Left ventricle myocardium superior (tissue), 1 donor: ENCODE results near the gene MED27. TPM values are rescaled to one million over a fixed set of nuclear protein-coding genes. Genes with fewer than 3 reads are reported as not detected.

Experiments
- ATAC-seq: fragments of 200-7000 bp; cut with Tn5 transposase; one replicate; pipeline ENCODE4 v1.9.1; 2020; ENCODE audit warnings: mild to moderate bottlenecking, moderate library complexity
- DNase-seq: peaks from one replicate; pipeline ENCODE4 v3.0.0-alpha.2; 2020
- intact Hi-C: fragments of 100-400 bp; cut with micrococcal nuclease; formaldehyde crosslinking; loops from one replicate; pipeline ENCODE4 v1.11.0; 2022
- total RNA-seq: library from RNA; stranded (reverse); fragmentation: NEBNext Ultra II Directional; extraction: Animal tissue kit (Norgen Biotek cat#: 25700); gene quantifications from one replicate; pipeline ENCODE4 v1.2.1, GENCODE V29; 2021
- donor health status: DM: no; HTN: yes; CAD: no; lungs with severe emphysema.

The MED27 gene
- total RNA-seq, 1 donor from 2014 or later, result 13.5 TPM

GRCh38 chr9:131874916-131875670, 204.6 kb downstream of the MED27 start:
- intact Hi-C loops, result no loop called here
- no peak for ATAC-seq
- DNase-seq, result no peak

- intact Hi-C loops, result no loop called here
- no peak for ATAC-seq
- no peak for DNase-seq
Measured at GRCh38 chr9:131874447-131874846, 205.2 kb downstream of the MED27 start.

GRCh38 chr9:131873891-131874440, 205.7 kb downstream of the MED27 start:
- ATAC-seq, result no peak
- DNase-seq, result no peak
- intact Hi-C loops, result no loop called here

- intact Hi-C loops, result no loop called here
- no peak for DNase-seq
- ATAC-seq, result no peak
Measured at GRCh38 chr9:131873335-131873734, 206.3 kb downstream of the MED27 start.

GRCh38 chr9:131872702-131873101, 207.0 kb downstream of the MED27 start:
- intact Hi-C loops, result no loop called here
- DNase-seq, result no peak
- no peak for ATAC-seq

- no peak for DNase-seq
- ATAC-seq, result no peak
- intact Hi-C loops, result no loop called here
Measured at GRCh38 chr9:131872006-131872405, 207.7 kb downstream of the MED27 start.

GRCh38 chr9:131870156-131870555, 209.5 kb downstream of the MED27 start:
- ATAC-seq (no peak), DNase-seq (no peak)
- intact Hi-C loops, result no loop called here

- intact Hi-C loops, result no loop called here
- DNase-seq (no peak), ATAC-seq (no peak)
Measured at GRCh38 chr9:131869348-131869747, 210.3 kb downstream of the MED27 start.

GRCh38 chr9:131868766-131869165, 210.9 kb downstream of the MED27 start:
- intact Hi-C loops, result no loop called here
- DNase-seq (no peak), ATAC-seq (no peak)

- intact Hi-C loops, result no loop called here
- no peak for DNase-seq
- ATAC-seq, result no peak
Measured at GRCh38 chr9:131867611-131868192, 212.0 kb downstream of the MED27 start.

- ATAC-seq, result no peak
- intact Hi-C loops, result no loop called here
- DNase-seq, result no peak
Measured at GRCh38 chr9:131865446-131866195, 214.0 kb downstream of the MED27 start.

GRCh38 chr9:131864531-131864930, 215.1 kb downstream of the MED27 start:
- ATAC-seq, result no peak
- DNase-seq, result no peak
- intact Hi-C loops, result no loop called here

- DNase-seq (no peak), ATAC-seq (no peak)
- intact Hi-C loops, result no loop called here
Measured at GRCh38 chr9:131863306-131863896, 216.3 kb downstream of the MED27 start.

- no peak for ATAC-seq
- DNase-seq, result no peak
- intact Hi-C loops, result no loop called here
Measured at GRCh38 chr9:131862261-131862660, 217.4 kb downstream of the MED27 start.

- no peak for ATAC-seq
- intact Hi-C loops, result no loop called here
- DNase-seq, result no peak
Measured at GRCh38 chr9:131860430-131860829, 219.2 kb downstream of the MED27 start.

- DNase-seq (no peak), ATAC-seq (no peak)
- intact Hi-C loops, result no loop called here
Measured at GRCh38 chr9:131858147-131858546, 221.5 kb downstream of the MED27 start.

- no peak for ATAC-seq
- intact Hi-C loops, result no loop called here
- no peak for DNase-seq
Measured at GRCh38 chr9:131856105-131856504, 223.6 kb downstream of the MED27 start.

- intact Hi-C loops, result no loop called here
- peak; percentile 41 for ATAC-seq
- no peak for DNase-seq
Measured at GRCh38 chr9:131854896-131855613, 224.6 kb downstream of the MED27 start.

GRCh38 chr9:131854334-131854733, 225.3 kb downstream of the MED27 start:
- DNase-seq, result peak; percentile 43
- intact Hi-C loops, result no loop called here

More at GRCh38 chr9:131854334-131854733, 225.3 kb downstream of the MED27 start:
- peak; percentile 60 for ATAC-seq
